Measurements from ENCODE around the gene CEP135.
A peak's percentile ranks its signal among the peaks of the same experiment; 100 is the strongest.
"Not testable (repeated sequence)": the region's sequence is repeated elsewhere in the genome, so short reads cannot be mapped to it uniquely, and the experiment has no call there.

The CEP135 gene

DNA sequence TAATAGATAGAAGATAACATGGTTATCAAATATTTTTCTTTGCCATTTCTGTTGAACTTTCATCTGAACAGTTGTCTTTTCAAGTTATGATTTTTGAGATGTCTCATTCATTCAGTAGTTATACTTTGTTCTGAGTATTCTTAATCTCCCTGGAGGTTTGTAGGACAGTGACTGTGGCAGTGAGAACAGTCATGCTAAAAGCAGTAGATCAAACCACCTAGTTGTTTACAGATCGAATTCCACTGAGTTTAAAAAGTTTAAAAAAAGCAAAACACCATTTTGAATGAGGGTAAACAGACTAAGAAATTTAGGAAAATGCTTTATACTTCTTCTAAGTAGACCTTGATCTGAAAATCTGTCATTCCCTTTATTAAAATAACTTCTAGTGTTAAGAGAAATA lies 107.2 kb downstream of the CEP135 start:
- intact Hi-C loops (cut with DNase I), result no loop called here
- DNase-seq, result no peak

DNA sequence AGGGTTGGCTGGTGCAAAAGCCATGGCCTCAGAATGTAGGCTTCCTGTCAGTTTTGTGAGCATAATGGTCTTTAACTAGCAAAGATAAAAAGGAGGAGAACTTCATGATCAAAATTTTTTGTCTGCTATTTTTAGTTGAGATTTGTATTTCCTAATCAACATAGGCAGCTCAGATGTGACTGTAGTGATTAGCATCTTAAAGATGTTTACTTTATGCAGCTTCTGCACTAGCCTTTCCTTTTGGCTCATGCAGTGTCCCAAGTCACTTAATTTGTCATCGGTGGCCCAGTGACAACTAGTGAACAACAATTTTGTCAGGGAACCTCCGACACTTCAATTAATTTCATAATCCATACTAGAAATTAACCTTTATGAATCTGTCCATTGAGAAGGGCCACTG lies 109.8 kb downstream of the CEP135 start:
- no peak for DNase-seq
- intact Hi-C loops (cut with DNase I), result no loop called here

DNA sequence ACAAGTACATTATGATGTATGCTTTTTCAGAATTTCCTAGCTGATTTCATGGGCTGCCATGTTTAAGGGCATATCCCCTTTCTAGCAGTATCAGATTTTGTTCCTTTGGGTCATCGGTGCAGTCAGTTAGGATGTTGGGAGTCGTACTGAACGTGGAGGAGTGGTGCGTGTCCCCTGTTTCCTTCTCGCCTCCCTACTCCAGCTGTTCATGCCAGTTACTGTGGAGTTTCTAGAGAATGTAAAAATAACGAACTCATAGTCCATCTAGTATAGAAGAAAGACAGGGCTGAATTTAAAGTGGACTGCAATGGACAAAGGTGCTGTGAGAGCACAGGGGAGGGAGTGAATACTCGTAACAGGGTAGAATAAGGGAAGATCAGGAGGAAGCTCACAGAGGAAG lies 111.3 kb downstream of the CEP135 start:
- DNase-seq, result no peak
- intact Hi-C loops (cut with DNase I), result no loop called here

GRCh38 chr4:56062106-56062505 lies 113.4 kb downstream of the CEP135 start:
- intact Hi-C loops (cut with DNase I), result no loop called here

GRCh38 chr4:56062526-56063145 lies 113.9 kb downstream of the CEP135 start:
- no peak for DNase-seq
- intact Hi-C loops (cut with DNase I), result no loop called here

More at GRCh38 chr4:56062106-56062505, 113.4 kb downstream of the CEP135 start:
- DNase-seq, result no peak

- intact Hi-C loops (cut with DNase I), result no loop called here
These were observed 117.7 kb downstream of the CEP135 start for GRCh38 chr4:56066493-56066892.

DNA sequence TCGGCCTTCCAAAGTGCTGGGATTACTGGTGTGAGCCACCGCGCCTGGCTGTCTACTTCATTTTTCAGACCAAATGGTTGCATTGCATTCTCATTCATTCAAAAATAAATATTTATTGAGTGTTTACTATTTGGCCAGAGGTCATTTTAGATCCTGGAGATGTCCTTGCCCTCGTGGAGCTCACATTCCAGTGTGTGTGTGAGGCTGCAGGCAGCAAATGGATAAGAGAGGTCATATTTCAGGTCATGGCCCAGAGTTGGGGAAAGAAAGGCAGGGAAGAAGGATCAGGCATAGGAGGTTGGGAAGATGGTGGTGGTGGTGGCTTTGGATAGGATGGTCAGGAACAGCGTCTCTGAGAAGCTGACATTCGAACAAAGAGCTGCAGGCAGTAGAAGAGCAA lies 119.1 kb downstream of the CEP135 start:
- no peak for DNase-seq
- intact Hi-C loops (cut with DNase I), result no loop called here

More at GRCh38 chr4:56066493-56066892, 117.7 kb downstream of the CEP135 start:
- no peak for DNase-seq

GRCh38 chr4:56072730-56073129 lies 124.0 kb downstream of the CEP135 start:
- intact Hi-C loops (cut with DNase I), result not testable (repeated sequence)

GRCh38 chr4:56077676-56078075 lies 128.9 kb downstream of the CEP135 start:
- intact Hi-C loops (cut with DNase I), result no loop called here
- no peak for DNase-seq

More at GRCh38 chr4:56072730-56073129, 124.0 kb downstream of the CEP135 start:
- not testable (repeated sequence) for DNase-seq

DNA sequence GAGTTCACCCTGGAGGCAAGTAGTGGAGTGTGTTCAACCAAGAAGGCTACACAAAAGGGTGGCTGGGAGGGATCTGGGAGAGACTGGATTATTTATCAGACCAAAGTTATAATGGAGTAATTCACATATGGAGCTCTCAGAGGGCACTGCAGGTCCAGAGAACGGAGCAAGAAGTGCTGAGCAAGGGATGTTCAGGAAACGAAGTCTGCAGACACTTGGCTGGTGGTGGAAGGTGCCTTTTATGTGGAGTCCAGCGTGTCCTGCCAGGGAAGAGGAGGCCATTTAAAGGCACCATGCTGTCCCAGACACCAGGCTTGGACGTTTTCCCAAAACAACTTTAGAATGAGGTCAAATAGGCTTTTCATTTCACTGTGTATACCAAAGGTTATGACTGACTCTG lies 130.1 kb downstream of the CEP135 start:
- intact Hi-C loops (cut with DNase I), result no loop called here
- DNase-seq, result peak in 16 of 42 donors; percentile 5 to 49 (median 26)

GRCh38 chr4:56080384-56080783 lies 131.6 kb downstream of the CEP135 start:
- no peak for DNase-seq

GRCh38 chr4:56082829-56083228 lies 134.1 kb downstream of the CEP135 start:
- intact Hi-C loops (cut with DNase I), result no loop called here
- no peak for DNase-seq

More at GRCh38 chr4:56080384-56080783, 131.6 kb downstream of the CEP135 start:
- intact Hi-C loops (cut with DNase I), result no loop called here

Data from head of caudate nucleus (tissue), 42 donors.